ENCODE measurements around the gene RUSC2. TPM values are rescaled to one million over a fixed set of nuclear protein-coding genes. Genes with fewer than 3 reads are reported as not detected.

The RUSC2 gene
- total and polyA plus RNA-seq, 2 donors (not counting 1 experiment from before 2014, with no cell fraction given), result 0.27 to 0.76 TPM

GRCh38 chr9:35506359-35506758 is 16.4 kb downstream of the RUSC2 start:
- Mint-ChIP-seq H3K4me3 (no peak overlapping the region), H3K9me3 (ENCODE audit: insufficient read depth) (no peaks in the 10 kb centered on the region), H3K4me1 (no peaks in the 10 kb centered on the region), H3K27ac (no peak overlapping the region), H3K27me3 (peaks cover 27% of the 10 kb centered on the region)
- H3K9me3 ChIP-seq (ENCODE audit: control extremely low read depth in 1 of 3, control insufficient read depth in 2 of 3, insufficient read depth in 1 of 3, low read length in 2 of 3), result no peaks in the 10 kb centered on the region
- peaks cover 0 to 4% (median 0%) of the 10 kb centered on the region in 4 experiments for H3K27me3 ChIP-seq (replicated peaks in 1 of 4; ENCODE audit: control extremely low read depth in 1 of 4, control insufficient read depth in 3 of 4, insufficient read depth in 4 of 4, low read length in 3 of 4)
- H3K4me1 ChIP-seq (ENCODE audit: control insufficient read depth in 2 of 2, insufficient read depth in 2 of 2, low read length in 2 of 2), result no peaks in the 10 kb centered on the region
- H2AFZ ChIP-seq (ENCODE audit: insufficient read depth, low read depth, low read length, poor library complexity, severe bottlenecking), result no peak overlapping the region
- no peaks in the 10 kb centered on the region for H4K20me1 ChIP-seq (ENCODE audit: control insufficient read depth, insufficient read depth, low read length, poor library complexity, severe bottlenecking)
- no peak overlapping the region for H3K4me3 ChIP-seq (ENCODE audit: control extremely low read depth in 1 of 5, extremely low read depth in 1 of 5, insufficient read depth in 1 of 5, low read depth in 2 of 5, low read length in 4 of 5)
- ChIA-PET CTCF (no interaction called here), POLR2A (no interaction called here)
- no peak overlapping the region for H3K9ac ChIP-seq (ENCODE audit: low read length)
- TF ChIP-seq, protein P1, sequence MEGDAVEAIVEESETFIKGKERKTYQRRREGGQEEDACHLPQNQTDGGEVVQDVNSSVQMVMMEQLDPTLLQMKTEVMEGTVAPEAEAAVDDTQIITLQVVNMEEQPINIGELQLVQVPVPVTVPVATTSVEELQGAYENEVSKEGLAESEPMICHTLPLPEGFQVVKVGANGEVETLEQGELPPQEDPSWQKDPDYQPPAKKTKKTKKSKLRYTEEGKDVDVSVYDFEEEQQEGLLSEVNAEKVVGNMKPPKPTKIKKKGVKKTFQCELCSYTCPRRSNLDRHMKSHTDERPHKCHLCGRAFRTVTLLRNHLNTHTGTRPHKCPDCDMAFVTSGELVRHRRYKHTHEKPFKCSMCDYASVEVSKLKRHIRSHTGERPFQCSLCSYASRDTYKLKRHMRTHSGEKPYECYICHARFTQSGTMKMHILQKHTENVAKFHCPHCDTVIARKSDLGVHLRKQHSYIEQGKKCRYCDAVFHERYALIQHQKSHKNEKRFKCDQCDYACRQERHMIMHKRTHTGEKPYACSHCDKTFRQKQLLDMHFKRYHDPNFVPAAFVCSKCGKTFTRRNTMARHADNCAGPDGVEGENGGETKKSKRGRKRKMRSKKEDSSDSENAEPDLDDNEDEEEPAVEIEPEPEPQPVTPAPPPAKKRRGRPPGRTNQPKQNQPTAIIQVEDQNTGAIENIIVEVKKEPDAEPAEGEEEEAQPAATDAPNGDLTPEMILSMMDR (IDR thresholded peaks at IDR 0.05), result no peak
- no peak for TF ChIP-seq EZH2 (IDR thresholded peaks at IDR 0.05; ENCODE audit: borderline replicate concordance, insufficient read depth, low read depth, low read length, poor library complexity, severe bottlenecking)
- no peak for ATAC-seq (ENCODE audit: low read depth)
- no peak overlapping the region for H3K4me2 ChIP-seq (replicated peaks; ENCODE audit: low read depth, low read length, poor library complexity, severe bottlenecking)
- H3K27ac ChIP-seq (ENCODE audit: low read length in 2 of 2), result no peak overlapping the region
- WGBS (ENCODE audit: insufficient coverage), result no CpG with 5 or more reads among the region's 2 CpGs
- intact Hi-C loops (cut with micrococcal nuclease), result no loop called here
- no peaks in the 10 kb centered on the region for H3K79me2 ChIP-seq (ENCODE audit: control insufficient read depth, insufficient read depth, low read length)
- no peak for DNase-seq
- H3K36me3 ChIP-seq (replicated peaks in 1 of 2; ENCODE audit: control extremely low read depth in 1 of 2, control insufficient read depth in 1 of 2, extremely low read depth in 1 of 2, insufficient read depth in 2 of 2, low read length in 1 of 2), result no peaks in the 10 kb centered on the region

DNA sequence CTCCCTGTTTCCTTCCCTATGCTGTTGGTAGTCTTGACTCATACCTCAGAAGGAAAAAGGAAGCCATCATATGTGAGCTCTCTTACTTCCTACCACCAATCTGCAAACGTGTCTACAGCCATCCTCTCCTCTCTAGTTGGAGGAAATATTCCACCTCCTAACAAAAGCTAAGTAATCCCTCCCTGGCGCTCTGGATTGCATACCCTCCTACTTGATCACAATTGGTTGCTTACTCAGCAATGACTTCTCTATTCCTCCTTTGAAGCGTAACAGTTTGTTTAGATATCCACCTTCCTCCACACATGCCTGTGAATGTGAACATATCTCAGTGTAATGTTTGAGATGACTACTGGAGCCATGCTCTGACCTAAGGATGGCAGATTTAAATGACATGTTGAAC is 18.2 kb downstream of the RUSC2 start:
- WGBS (ENCODE audit: insufficient coverage), result 0% methylated on average over 1 of the region's 3 CpGs
- ATAC-seq (ENCODE audit: low read depth) (no peak), DNase-seq (no peak)
- H3K9ac ChIP-seq (ENCODE audit: low read length), result no peak overlapping the region
- TF ChIP-seq, protein P1 (IDR thresholded peaks at IDR 0.05), result no peak
- TF ChIP-seq EZH2 (IDR thresholded peaks at IDR 0.05; ENCODE audit: borderline replicate concordance, insufficient read depth, low read depth, low read length, poor library complexity, severe bottlenecking), result no peak
- POLR2A ChIA-PET, result no interaction called here
- H3K9me3 ChIP-seq (ENCODE audit: control extremely low read depth in 1 of 3, control insufficient read depth in 2 of 3, insufficient read depth in 1 of 3, low read length in 2 of 3), result no peaks in the 10 kb centered on the region
- H3K4me1 ChIP-seq (ENCODE audit: control insufficient read depth in 2 of 2, insufficient read depth in 2 of 2, low read length in 2 of 2), result no peaks in the 10 kb centered on the region
- no peaks in the 10 kb centered on the region for H4K20me1 ChIP-seq (ENCODE audit: control insufficient read depth, insufficient read depth, low read length, poor library complexity, severe bottlenecking)
- no peaks in the 10 kb centered on the region for H3K4me1 Mint-ChIP-seq
- no peak overlapping the region for H2AFZ ChIP-seq (ENCODE audit: insufficient read depth, low read depth, low read length, poor library complexity, severe bottlenecking)
- intact Hi-C loops (cut with micrococcal nuclease), result no loop called here
- no peaks in the 10 kb centered on the region for H3K9me3 Mint-ChIP-seq (ENCODE audit: insufficient read depth)
- H3K79me2 ChIP-seq (ENCODE audit: control insufficient read depth, insufficient read depth, low read length), result no peaks in the 10 kb centered on the region
- H3K4me2 ChIP-seq (replicated peaks; ENCODE audit: low read depth, low read length, poor library complexity, severe bottlenecking), result no peak overlapping the region
- peaks cover 31% of the 10 kb centered on the region for H3K27me3 Mint-ChIP-seq
- no peak overlapping the region for H3K27ac Mint-ChIP-seq
- H3K27ac ChIP-seq (ENCODE audit: low read length in 2 of 2), result no peak overlapping the region
- CTCF ChIA-PET, result interaction anchor here (1.4 kb wide), 1 partner anchor 30 kb away, joined by 3 read pairs; no protein-coding TSS in a partner anchor
- peaks cover 0 to 4% (median 0%) of the 10 kb centered on the region in 4 experiments for H3K27me3 ChIP-seq (replicated peaks in 1 of 4; ENCODE audit: control extremely low read depth in 1 of 4, control insufficient read depth in 3 of 4, insufficient read depth in 4 of 4, low read length in 3 of 4)
- H3K4me3 Mint-ChIP-seq, result no peak overlapping the region
- no peaks in the 10 kb centered on the region for H3K36me3 ChIP-seq (replicated peaks in 1 of 2; ENCODE audit: control extremely low read depth in 1 of 2, control insufficient read depth in 1 of 2, extremely low read depth in 1 of 2, insufficient read depth in 2 of 2, low read length in 1 of 2)
- no peak overlapping the region for H3K4me3 ChIP-seq (ENCODE audit: control extremely low read depth in 1 of 5, extremely low read depth in 1 of 5, insufficient read depth in 1 of 5, low read depth in 2 of 5, low read length in 4 of 5)

All from B cell (primary cell).